Measurements from ENCODE around the gene CPA4. TPM values are rescaled to one million over a fixed set of nuclear protein-coding genes. Genes with fewer than 3 reads are reported as not detected.

Gene CPA4
- total and polyA plus RNA-seq, 2 experiments from 2014 or later: not detected

DNA sequence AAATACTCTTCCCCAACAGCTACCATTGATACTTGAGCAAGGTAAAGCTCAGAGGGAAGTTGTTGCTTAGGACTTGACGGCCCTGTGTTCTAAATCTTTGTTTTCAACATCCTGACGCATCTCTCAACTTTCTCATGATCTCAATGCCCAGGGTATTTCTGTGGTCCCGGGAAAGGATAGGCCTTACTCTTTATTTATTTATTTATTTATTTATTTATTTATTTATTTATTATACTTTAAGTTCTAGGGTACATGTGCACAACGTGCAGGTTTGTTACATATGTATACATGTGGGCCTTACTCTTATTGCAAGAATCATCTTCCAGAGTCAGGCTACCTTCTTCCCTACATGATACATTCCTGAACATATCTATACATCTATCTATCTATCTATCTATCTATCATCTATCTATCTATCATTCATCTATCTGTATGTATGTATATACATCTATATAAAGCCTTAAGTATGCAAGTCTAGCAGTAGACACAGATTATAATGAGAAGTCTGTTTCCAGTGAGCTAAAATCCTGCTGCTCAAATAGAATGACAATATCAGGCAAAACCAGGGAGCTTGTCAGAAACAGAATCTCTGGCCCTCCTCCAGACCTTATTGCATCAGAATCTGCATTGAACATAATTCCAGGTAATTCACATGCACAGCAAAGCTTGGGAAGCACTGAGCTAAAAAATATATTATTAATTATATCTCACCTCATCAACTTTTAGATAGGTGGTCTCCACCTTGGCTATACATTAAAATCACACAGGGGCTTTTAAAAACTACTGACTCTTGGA is 39.5 kb downstream of the CPA4 start (continued):
- TF ChIP-seq, protein P1, sequence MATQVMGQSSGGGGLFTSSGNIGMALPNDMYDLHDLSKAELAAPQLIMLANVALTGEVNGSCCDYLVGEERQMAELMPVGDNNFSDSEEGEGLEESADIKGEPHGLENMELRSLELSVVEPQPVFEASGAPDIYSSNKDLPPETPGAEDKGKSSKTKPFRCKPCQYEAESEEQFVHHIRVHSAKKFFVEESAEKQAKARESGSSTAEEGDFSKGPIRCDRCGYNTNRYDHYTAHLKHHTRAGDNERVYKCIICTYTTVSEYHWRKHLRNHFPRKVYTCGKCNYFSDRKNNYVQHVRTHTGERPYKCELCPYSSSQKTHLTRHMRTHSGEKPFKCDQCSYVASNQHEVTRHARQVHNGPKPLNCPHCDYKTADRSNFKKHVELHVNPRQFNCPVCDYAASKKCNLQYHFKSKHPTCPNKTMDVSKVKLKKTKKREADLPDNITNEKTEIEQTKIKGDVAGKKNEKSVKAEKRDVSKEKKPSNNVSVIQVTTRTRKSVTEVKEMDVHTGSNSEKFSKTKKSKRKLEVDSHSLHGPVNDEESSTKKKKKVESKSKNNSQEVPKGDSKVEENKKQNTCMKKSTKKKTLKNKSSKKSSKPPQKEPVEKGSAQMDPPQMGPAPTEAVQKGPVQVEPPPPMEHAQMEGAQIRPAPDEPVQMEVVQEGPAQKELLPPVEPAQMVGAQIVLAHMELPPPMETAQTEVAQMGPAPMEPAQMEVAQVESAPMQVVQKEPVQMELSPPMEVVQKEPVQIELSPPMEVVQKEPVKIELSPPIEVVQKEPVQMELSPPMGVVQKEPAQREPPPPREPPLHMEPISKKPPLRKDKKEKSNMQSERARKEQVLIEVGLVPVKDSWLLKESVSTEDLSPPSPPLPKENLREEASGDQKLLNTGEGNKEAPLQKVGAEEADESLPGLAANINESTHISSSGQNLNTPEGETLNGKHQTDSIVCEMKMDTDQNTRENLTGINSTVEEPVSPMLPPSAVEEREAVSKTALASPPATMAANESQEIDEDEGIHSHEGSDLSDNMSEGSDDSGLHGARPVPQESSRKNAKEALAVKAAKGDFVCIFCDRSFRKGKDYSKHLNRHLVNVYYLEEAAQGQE (IDR thresholded peaks at IDR 0.05; ENCODE audit: unreplicated experiment): no peak
- TF ChIP-seq, protein P2, sequence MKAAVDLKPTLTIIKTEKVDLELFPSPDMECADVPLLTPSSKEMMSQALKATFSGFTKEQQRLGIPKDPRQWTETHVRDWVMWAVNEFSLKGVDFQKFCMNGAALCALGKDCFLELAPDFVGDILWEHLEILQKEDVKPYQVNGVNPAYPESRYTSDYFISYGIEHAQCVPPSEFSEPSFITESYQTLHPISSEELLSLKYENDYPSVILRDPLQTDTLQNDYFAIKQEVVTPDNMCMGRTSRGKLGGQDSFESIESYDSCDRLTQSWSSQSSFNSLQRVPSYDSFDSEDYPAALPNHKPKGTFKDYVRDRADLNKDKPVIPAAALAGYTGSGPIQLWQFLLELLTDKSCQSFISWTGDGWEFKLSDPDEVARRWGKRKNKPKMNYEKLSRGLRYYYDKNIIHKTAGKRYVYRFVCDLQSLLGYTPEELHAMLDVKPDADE (IDR thresholded peaks at IDR 0.05): no peak

DNA sequence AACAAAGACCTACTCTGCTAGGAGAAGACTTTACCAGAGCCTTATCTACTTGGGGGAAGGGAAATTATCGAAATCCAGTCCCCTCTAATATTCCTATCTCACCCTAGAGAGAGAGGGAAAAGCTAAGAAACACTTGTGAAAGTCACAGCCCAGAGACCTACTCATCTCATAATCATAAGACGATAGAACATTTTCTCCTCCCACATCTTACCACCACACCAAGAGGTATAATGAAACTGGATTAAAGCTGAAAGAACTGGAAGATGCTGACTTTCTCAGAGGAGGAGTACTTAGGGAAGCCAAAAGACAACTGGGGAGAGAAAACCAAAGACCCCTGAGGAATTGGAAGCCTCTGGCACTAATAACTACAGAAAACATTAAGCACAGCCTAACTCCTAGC is 40.9 kb downstream of the CPA4 start:
- no peak overlapping the region for H3K27ac Mint-ChIP-seq
- H3K4me2 ChIP-seq: no peak overlapping the region
- no peaks in the 10 kb centered on the region for H3K36me3 Mint-ChIP-seq (ENCODE audit: low read depth)
- H3K4me3 ChIP-seq: no peak overlapping the region
- H3F3A ChIP-seq (replicated peaks; ENCODE audit: low read depth): no peaks in the 10 kb centered on the region
- no peaks in the 10 kb centered on the region for H3K27me3 ChIP-seq (ENCODE audit: insufficient read depth)
- no peaks in the 10 kb centered on the region for H3K36me3 ChIP-seq (ENCODE audit: insufficient read depth)
- H3K79me2 ChIP-seq (replicated peaks; ENCODE audit: insufficient read depth): no peaks in the 10 kb centered on the region
- H4K20me1 ChIP-seq (replicated peaks; ENCODE audit: insufficient read depth): no peaks in the 10 kb centered on the region
- no peak for DNase-seq (ENCODE audit: low spot score)
- no peak for ATAC-seq
- H3K4me3 Mint-ChIP-seq: no peak overlapping the region
- peaks cover 8% of the 10 kb centered on the region for H3K9me2 ChIP-seq (ENCODE audit: insufficient read depth)
- no peak overlapping the region for H3K27ac ChIP-seq (ENCODE audit: low read depth)
- peaks cover 11% of the 10 kb centered on the region for H3K4me1 ChIP-seq (ENCODE audit: insufficient read depth)
- no peaks in the 10 kb centered on the region for H3K9me3 Mint-ChIP-seq
- H2AFZ ChIP-seq: no peak overlapping the region
- H3K27me3 Mint-ChIP-seq (ENCODE audit: insufficient read depth, low read depth, poor library complexity): peaks cover 2% of the 10 kb centered on the region
- H3K4me1 Mint-ChIP-seq: peaks cover 13% of the 10 kb centered on the region
- TF ChIP-seq EZH2phosphoT487 (IDR thresholded peaks at IDR 0.05; ENCODE audit: unreplicated experiment) (no peak), STAT1 (IDR thresholded peaks at IDR 0.05; ENCODE audit: unreplicated experiment) (no peak), NANOG (IDR thresholded peaks at IDR 0.05; ENCODE audit: borderline replicate concordance) (no peak), CREB1 (CRISPR knock-in tag; IDR thresholded peaks at IDR 0.05; ENCODE audit: low read depth) (no peak), POLR2AphosphoS5 (IDR thresholded peaks at IDR 0.05; ENCODE audit: low read depth) (no peak), JUNB (IDR thresholded peaks at IDR 0.05; ENCODE audit: unreplicated experiment) (no peak), ZNF331 (CRISPR knock-in tag; IDR thresholded peaks at IDR 0.05; ENCODE audit: low read depth) (no peak)
- TF ChIP-seq, protein P2 (IDR thresholded peaks at IDR 0.05): no peak
- TF ChIP-seq, protein P1 (IDR thresholded peaks at IDR 0.05; ENCODE audit: unreplicated experiment): no peak
- TF ChIP-seq, protein P3, sequence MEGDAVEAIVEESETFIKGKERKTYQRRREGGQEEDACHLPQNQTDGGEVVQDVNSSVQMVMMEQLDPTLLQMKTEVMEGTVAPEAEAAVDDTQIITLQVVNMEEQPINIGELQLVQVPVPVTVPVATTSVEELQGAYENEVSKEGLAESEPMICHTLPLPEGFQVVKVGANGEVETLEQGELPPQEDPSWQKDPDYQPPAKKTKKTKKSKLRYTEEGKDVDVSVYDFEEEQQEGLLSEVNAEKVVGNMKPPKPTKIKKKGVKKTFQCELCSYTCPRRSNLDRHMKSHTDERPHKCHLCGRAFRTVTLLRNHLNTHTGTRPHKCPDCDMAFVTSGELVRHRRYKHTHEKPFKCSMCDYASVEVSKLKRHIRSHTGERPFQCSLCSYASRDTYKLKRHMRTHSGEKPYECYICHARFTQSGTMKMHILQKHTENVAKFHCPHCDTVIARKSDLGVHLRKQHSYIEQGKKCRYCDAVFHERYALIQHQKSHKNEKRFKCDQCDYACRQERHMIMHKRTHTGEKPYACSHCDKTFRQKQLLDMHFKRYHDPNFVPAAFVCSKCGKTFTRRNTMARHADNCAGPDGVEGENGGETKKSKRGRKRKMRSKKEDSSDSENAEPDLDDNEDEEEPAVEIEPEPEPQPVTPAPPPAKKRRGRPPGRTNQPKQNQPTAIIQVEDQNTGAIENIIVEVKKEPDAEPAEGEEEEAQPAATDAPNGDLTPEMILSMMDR (conservative IDR thresholded peaks at IDR 0.05; ENCODE audit: low read depth in 2 of 2): no peak

Data from GM23338 (cell line).